Mesendoderm (in vitro differentiated cells): Measurements from ENCODE around the gene DOK7.

Experiments used
- DNase-seq: peaks from one replicate; pipeline ENCODE4 v3.0.0; 2013
- H2AK5ac ChIP-seq: 2 replicates; pipeline ENCODE4 v1.6.1; 2013; ENCODE audit warnings: low read length, inconsistent platforms
- H2BK120ac ChIP-seq: 2 replicates; pipeline ENCODE4 v1.6.1; 2013; ENCODE audit warnings: low read depth, mild to moderate bottlenecking, low read length, moderate library complexity, mixed read lengths
- H2BK15ac ChIP-seq: replicated peaks from 2 replicates; pipeline ENCODE4 v1.6.1; 2013; ENCODE audit warnings: low read depth, mild to moderate bottlenecking, moderate library complexity
- H2BK5ac ChIP-seq: 2 replicates; pipeline ENCODE4 v1.6.1; 2013; ENCODE audit warnings: low read length, inconsistent platforms
- H3K18ac ChIP-seq: 2 replicates; pipeline ENCODE4 v1.6.1; 2013; ENCODE audit warnings: mild to moderate bottlenecking, low read length, mixed read lengths
- H3K23ac ChIP-seq: one replicate; pipeline ENCODE4 v1.6.1; 2013; ENCODE audit warnings: low read length
- H3K27ac ChIP-seq: 2 replicates; pipeline ENCODE4 v1.5.1; 2013; ENCODE audit warnings: low read depth, mild to moderate bottlenecking, inconsistent platforms, low read length, moderate library complexity
- H3K27me3 ChIP-seq: 2 replicates; pipeline ENCODE4 v1.6.1; 2013; ENCODE audit warnings: low read length, control low read depth, mild to moderate bottlenecking, inconsistent platforms; ENCODE audit not compliant: insufficient read depth, poor library complexity
- H3K36me3 ChIP-seq: 2 replicates; pipeline ENCODE4 v1.6.1; 2013; ENCODE audit warnings: low read length, inconsistent platforms; ENCODE audit not compliant: control insufficient read depth, insufficient read depth
- H3K4ac ChIP-seq: one replicate; pipeline ENCODE4 v1.6.1; 2013; ENCODE audit warnings: low read depth, mild to moderate bottlenecking, low read length, moderate library complexity
- H3K4me1 ChIP-seq: 2 replicates; pipeline ENCODE4 v1.6.1; 2013; ENCODE audit warnings: low read depth, low read length, inconsistent platforms; ENCODE audit not compliant: control insufficient read depth
- H3K4me2 ChIP-seq: 2 replicates; pipeline ENCODE4 v1.6.1; 2013; ENCODE audit warnings: low read length
- H3K4me3 ChIP-seq: 2 replicates; pipeline ENCODE4 v1.5.1; 2013; ENCODE audit warnings: mild to moderate bottlenecking, low read length
- H3K56ac ChIP-seq: one replicate; pipeline ENCODE4 v1.6.1; 2013; ENCODE audit warnings: low read length
- H3K79me1 ChIP-seq: 2 replicates; pipeline ENCODE4 v1.6.1; 2013; ENCODE audit warnings: low read length, inconsistent platforms
- H3K79me2 ChIP-seq: 2 replicates; pipeline ENCODE4 v1.6.1; 2013; ENCODE audit warnings: mild to moderate bottlenecking, low read length; ENCODE audit not compliant: control insufficient read depth, insufficient read depth
- H3K9ac ChIP-seq: 2 replicates; pipeline ENCODE4 v1.6.1; 2013; ENCODE audit warnings: low read length, inconsistent platforms
- H4K5ac ChIP-seq: one replicate; pipeline ENCODE4 v1.6.1; 2013; ENCODE audit warnings: low read length
- H4K8ac ChIP-seq: one replicate; pipeline ENCODE4 v1.6.1; 2013; ENCODE audit warnings: low read depth, mild to moderate bottlenecking, control low read depth, low read length, moderate library complexity
- WGBS: extraction: QIAGEN DNeasy Blood & Tissue Kit; methylation state at CpG from one replicate; pipeline ENCODE4 v1.1.7; 2013; ENCODE audit warnings: low lambda C conversion rate, missing lambda C conversion rate; ENCODE audit not compliant: insufficient coverage; ENCODE audit errors: extremely low coverage; 5-methylcytosine and 5-hydroxymethylcytosine counted together

Gene DOK7

GRCh38 chr4:3514221-3514780 is 51.2 kb downstream of the DOK7 start:
- no peak overlapping the region for H3K4me2 ChIP-seq
- H3K27me3 ChIP-seq, result no peaks in the 10 kb centered on the region
- H3K56ac ChIP-seq, result no peak overlapping the region
- no peak overlapping the region for H3K18ac ChIP-seq
- H3K4me3 ChIP-seq, result no peak overlapping the region
- H2AK5ac ChIP-seq, result no peak overlapping the region
- H3K79me2 ChIP-seq, result no peaks in the 10 kb centered on the region
- H3K23ac ChIP-seq, result no peak overlapping the region
- H2BK15ac ChIP-seq, result no peak overlapping the region
- H3K36me3 ChIP-seq, result peaks cover 8% of the 10 kb centered on the region
- H3K4ac ChIP-seq, result no peak overlapping the region
- no peak overlapping the region for H3K27ac ChIP-seq
- H3K79me1 ChIP-seq, result no peaks in the 10 kb centered on the region
- no peak overlapping the region for H4K8ac ChIP-seq
- no CpG with 5 or more reads among the region's 17 CpGs for WGBS
- no peaks in the 10 kb centered on the region for H3K4me1 ChIP-seq
- H2BK5ac ChIP-seq, result no peak overlapping the region
- no peak for DNase-seq
- no peak overlapping the region for H4K5ac ChIP-seq
- H2BK120ac ChIP-seq, result no peak overlapping the region
- no peak overlapping the region for H3K9ac ChIP-seq

- Histone ChIP-seq H3K4me2 (no peak overlapping the region), H3K18ac (no peak overlapping the region), H3K4me3 (no peak overlapping the region), H3K27ac (no peak overlapping the region), H2BK5ac (no peak overlapping the region), H2AK5ac (no peak overlapping the region), H2BK120ac (no peak overlapping the region), H3K9ac (no peak overlapping the region), H3K23ac (no peak overlapping the region), H3K36me3 (peaks cover 12% of the 10 kb centered on the region), H3K56ac (no peak overlapping the region), H3K4me1 (no peaks in the 10 kb centered on the region), H3K79me2 (no peaks in the 10 kb centered on the region), H4K8ac (no peak overlapping the region), H3K4ac (no peak overlapping the region), H3K79me1 (no peaks in the 10 kb centered on the region), H2BK15ac (no peak overlapping the region), H3K27me3 (no peaks in the 10 kb centered on the region), H4K5ac (no peak overlapping the region)
- WGBS, result no CpG with 5 or more reads among the region's 31 CpGs
- peak; percentile 55 for DNase-seq
Measured at GRCh38 chr4:3514806-3515501, 51.8 kb downstream of the DOK7 start.

GRCh38 chr4:3515646-3516045 is 52.5 kb downstream of the DOK7 start:
- Histone ChIP-seq H3K27ac (no peak overlapping the region), H2BK5ac (no peak overlapping the region), H3K18ac (no peak overlapping the region), H3K36me3 (peaks cover 13% of the 10 kb centered on the region), H3K4me2 (no peak overlapping the region), H3K4me3 (no peak overlapping the region), H3K9ac (no peak overlapping the region), H3K56ac (no peak overlapping the region), H4K8ac (no peak overlapping the region), H3K79me2 (no peaks in the 10 kb centered on the region), H3K23ac (no peak overlapping the region), H4K5ac (no peak overlapping the region), H3K4ac (no peak overlapping the region), H2BK15ac (no peak overlapping the region), H2BK120ac (no peak overlapping the region), H3K27me3 (no peaks in the 10 kb centered on the region), H3K4me1 (no peaks in the 10 kb centered on the region), H3K79me1 (no peaks in the 10 kb centered on the region), H2AK5ac (no peak overlapping the region)
- no CpG with 5 or more reads among the region's 15 CpGs for WGBS
- peak; percentile 57 for DNase-seq

GRCh38 chr4:3516061-3516835 is 53.1 kb downstream of the DOK7 start:
- Histone ChIP-seq H2BK15ac (no peak overlapping the region), H3K4me2 (no peak overlapping the region), H3K4me3 (no peak overlapping the region), H2BK5ac (no peak overlapping the region), H3K18ac (no peak overlapping the region), H3K27me3 (no peaks in the 10 kb centered on the region), H2BK120ac (no peak overlapping the region), H3K9ac (no peak overlapping the region), H2AK5ac (no peak overlapping the region), H3K27ac (no peak overlapping the region), H4K5ac (no peak overlapping the region), H3K4ac (no peak overlapping the region), H3K79me1 (no peaks in the 10 kb centered on the region), H3K4me1 (no peaks in the 10 kb centered on the region), H3K56ac (no peak overlapping the region), H3K79me2 (no peaks in the 10 kb centered on the region), H4K8ac (no peak overlapping the region), H3K23ac (no peak overlapping the region), H3K36me3 (peaks cover 13% of the 10 kb centered on the region)
- no CpG with 5 or more reads among the region's 32 CpGs for WGBS
- DNase-seq, result no peak

GRCh38 chr4:3516836-3517730 is 54.0 kb downstream of the DOK7 start:
- H3K4ac ChIP-seq, result no peak overlapping the region
- H4K5ac ChIP-seq, result no peak overlapping the region
- no peaks in the 10 kb centered on the region for H3K27me3 ChIP-seq
- no peak overlapping the region for H3K23ac ChIP-seq
- no peak overlapping the region for H3K4me3 ChIP-seq
- H4K8ac ChIP-seq, result no peak overlapping the region
- no peak overlapping the region for H3K56ac ChIP-seq
- no peak overlapping the region for H3K27ac ChIP-seq
- H2AK5ac ChIP-seq, result no peak overlapping the region
- no peak overlapping the region for H3K18ac ChIP-seq
- WGBS, result no CpG with 5 or more reads among the region's 29 CpGs
- DNase-seq, result no peak
- H2BK15ac ChIP-seq, result no peak overlapping the region
- H3K4me1 ChIP-seq, result no peaks in the 10 kb centered on the region
- H3K36me3 ChIP-seq, result peaks cover 14% of the 10 kb centered on the region
- H3K79me2 ChIP-seq, result no peaks in the 10 kb centered on the region
- no peak overlapping the region for H2BK120ac ChIP-seq
- H2BK5ac ChIP-seq, result no peak overlapping the region
- no peak overlapping the region for H3K9ac ChIP-seq
- H3K4me2 ChIP-seq, result no peak overlapping the region
- H3K79me1 ChIP-seq, result no peaks in the 10 kb centered on the region
